ENCODE data around the gene PCGF5. TPM values are rescaled to one million over a fixed set of nuclear protein-coding genes. Genes with fewer than 3 reads are reported as not detected.
"Not testable (repeated sequence)": the region's sequence is repeated elsewhere in the genome, so short reads cannot be mapped to it uniquely, and the experiment has no call there.

Gene PCGF5
- total RNA-seq, 1 donor: 106 TPM

- no peak overlapping the region for H3K4me3 ChIP-seq (ENCODE audit: low read length)
- no peaks in the 10 kb centered on the region for H3K4me1 ChIP-seq (ENCODE audit: insufficient read depth, low read length)
- no peaks in the 10 kb centered on the region for H3K27me3 ChIP-seq (ENCODE audit: insufficient read depth, low read length)
- H3K9me3 ChIP-seq (ENCODE audit: low read depth, low read length): no peaks in the 10 kb centered on the region
Measured at GRCh38 chr10:91317541-91317940, 97.1 kb downstream of the PCGF5 start.

GRCh38 chr10:91319336-91319735 lies 98.9 kb downstream of the PCGF5 start:
- Histone ChIP-seq H3K9me3 (ENCODE audit: low read depth, low read length) (no peaks in the 10 kb centered on the region), H3K4me3 (ENCODE audit: low read length) (no peak overlapping the region), H3K4me1 (ENCODE audit: insufficient read depth, low read length) (no peaks in the 10 kb centered on the region), H3K27me3 (ENCODE audit: insufficient read depth, low read length) (no peaks in the 10 kb centered on the region)

GRCh38 chr10:91323293-91323905 lies 102.9 kb downstream of the PCGF5 start:
- not testable (repeated sequence) for H3K4me3 ChIP-seq (ENCODE audit: low read length); H3K9me3 ChIP-seq (ENCODE audit: low read depth, low read length); H3K4me1 ChIP-seq (ENCODE audit: insufficient read depth, low read length); H3K27me3 ChIP-seq (ENCODE audit: insufficient read depth, low read length)

GRCh38 chr10:91328320-91328984 lies 108.0 kb downstream of the PCGF5 start:
- H3K9me3 ChIP-seq (ENCODE audit: low read depth, low read length): no peaks in the 10 kb centered on the region
- H3K27me3 ChIP-seq (ENCODE audit: insufficient read depth, low read length): no peaks in the 10 kb centered on the region
- H3K4me3 ChIP-seq (ENCODE audit: low read length): no peak overlapping the region
- no peaks in the 10 kb centered on the region for H3K4me1 ChIP-seq (ENCODE audit: insufficient read depth, low read length)

Other genes with a start within 250 kb of the PCGF5 start
- 1.5 TPM for gene HECTD2, start 189.7 kb downstream of the PCGF5 start, total RNA-seq